ENCODE data around the gene AMY2B. TPM values are rescaled to one million over a fixed set of nuclear protein-coding genes. Genes with fewer than 3 reads are reported as not detected.
"Not testable (repeated sequence)": the region's sequence is repeated elsewhere in the genome, so short reads cannot be mapped to it uniquely, and the experiment has no call there.

The AMY2B gene
- total RNA-seq, 2 donors from 2014 or later: 21.4 to 24.1 TPM

- ATAC-seq; DNase-seq; intact Hi-C loops (cut with DNase I): not testable (repeated sequence)
Measured at GRCh38 chr1:103602740-103603139, 31.4 kb downstream of the AMY2B start.

- ATAC-seq (no peak), DNase-seq (no peak)
- intact Hi-C loops (cut with DNase I): no loop called here
Measured at GRCh38 chr1:103616362-103616761, 45.0 kb downstream of the AMY2B start.

GRCh38 chr1:103616994-103617477 is 45.6 kb downstream of the AMY2B start, which contains the start of gene AMY2A:
AMY2A (plus strand) TSS chr1:103617427; CDS start chr1:103617441, 14 bp downstream.
- DNase-seq; ATAC-seq; intact Hi-C loops (cut with DNase I): not testable (repeated sequence)

GRCh38 chr1:103627436-103627835 is 56.0 kb downstream of the AMY2B start:
- intact Hi-C loops (cut with DNase I); DNase-seq; ATAC-seq: not testable (repeated sequence)

Other genes starting within 250 kb of the AMY2B start
- gene RNPC3, start 45.9 kb upstream of the AMY2B start, total RNA-seq: 10 to 100 TPM; 17.1 to 21.0 TPM
- not detected for gene AMY2A, start 45.8 kb downstream of the AMY2B start, total RNA-seq
- not detected for gene AMY1A, start 84.2 kb downstream of the AMY2B start, total RNA-seq
- gene AMY1B, start 124.6 kb downstream of the AMY2B start, total RNA-seq: not detected
- gene AMY1C, start 178.3 kb downstream of the AMY2B start, total RNA-seq: not detected